SH-SY5Y (cell line): ENCODE measurements around the gene KIF26B.

Source experiments
- GATA2 ChIP-seq: IDR thresholded peaks from 2 replicates; pipeline ENCODE4 v1.6.1; 2011; ENCODE audit warnings: mild to moderate bottlenecking, low read depth, low read length
- GATA3 ChIP-seq: IDR thresholded peaks from 2 replicates; pipeline ENCODE4 v1.6.1; 2011; ENCODE audit warnings: low read depth, mild to moderate bottlenecking, low read length, moderate library complexity

GRCh38 chr1:245270063-245270462 is 115.3 kb downstream of the KIF26B start:
- no peak for TF ChIP-seq GATA2
- TF ChIP-seq GATA3 = no peak
